Measurements from ENCODE around the gene ASTN2.

The ASTN2 gene

GRCh38 chr9:117136461-117136860, 278.4 kb downstream of the ASTN2 start:
- Histone ChIP-seq H3K9me2 (replicated peaks; ENCODE audit: insufficient read depth, low read length) (no peaks in the 10 kb centered on the region), H3K4me1 (ENCODE audit: low read length) (no peaks in the 10 kb centered on the region), H3K9me3 (replicated peaks; ENCODE audit: insufficient read depth, low read length) (no peaks in the 10 kb centered on the region), H3K4me3 (ENCODE audit: low read length) (no peak overlapping the region), H3F3A (ENCODE audit: insufficient read depth, low read length) (no peaks in the 10 kb centered on the region), H3K4me2 (ENCODE audit: low read depth, low read length) (no peak overlapping the region), H2AFZ (ENCODE audit: low read length) (no peak overlapping the region), H4K20me1 (ENCODE audit: insufficient read depth, low read length) (no peaks in the 10 kb centered on the region), H3K9ac (ENCODE audit: low read length) (no peak overlapping the region), H3K79me2 (ENCODE audit: low read length) (no peaks in the 10 kb centered on the region), H3K27me3 (replicated peaks; ENCODE audit: insufficient read depth, low read length) (no peaks in the 10 kb centered on the region), H3K27ac (ENCODE audit: low read length) (no peak overlapping the region), H3K36me3 (replicated peaks; ENCODE audit: insufficient read depth, low read length) (no peaks in the 10 kb centered on the region)
- DNase-seq: no peak
- no peak for TF ChIP-seq EZH2phosphoT487 (IDR thresholded peaks at IDR 0.05; ENCODE audit: low read length)
- no peak for TF ChIP-seq CTCF (IDR thresholded peaks at IDR 0.05; ENCODE audit: low read length)
- TF ChIP-seq EZH2 (optimal IDR thresholded peaks at IDR 0.05; ENCODE audit: low read depth, low read length): no peak

- no peak for DNase-seq
- H3K4me1 ChIP-seq (ENCODE audit: low read length): no peaks in the 10 kb centered on the region
- H2AFZ ChIP-seq (ENCODE audit: low read length): no peak overlapping the region
- no peak overlapping the region for H3K4me3 ChIP-seq (ENCODE audit: low read length)
- no peak overlapping the region for H3K27ac ChIP-seq (ENCODE audit: low read length)
- no peaks in the 10 kb centered on the region for H3K36me3 ChIP-seq (replicated peaks; ENCODE audit: insufficient read depth, low read length)
- no peaks in the 10 kb centered on the region for H3K9me3 ChIP-seq (replicated peaks; ENCODE audit: insufficient read depth, low read length)
- H3K79me2 ChIP-seq (ENCODE audit: low read length): no peaks in the 10 kb centered on the region
- no peaks in the 10 kb centered on the region for H4K20me1 ChIP-seq (ENCODE audit: insufficient read depth, low read length)
- H3K9me2 ChIP-seq (replicated peaks; ENCODE audit: insufficient read depth, low read length): no peaks in the 10 kb centered on the region
- no peaks in the 10 kb centered on the region for H3K27me3 ChIP-seq (replicated peaks; ENCODE audit: insufficient read depth, low read length)
- H3F3A ChIP-seq (ENCODE audit: insufficient read depth, low read length): no peaks in the 10 kb centered on the region
- no peak overlapping the region for H3K9ac ChIP-seq (ENCODE audit: low read length)
- TF ChIP-seq EZH2phosphoT487 (IDR thresholded peaks at IDR 0.05; ENCODE audit: low read length): no peak
- H3K4me2 ChIP-seq (ENCODE audit: low read depth, low read length): no peak overlapping the region
Measured at GRCh38 chr9:117135501-117136098, 279.3 kb downstream of the ASTN2 start.

GRCh38 chr9:117134826-117135500, 279.9 kb downstream of the ASTN2 start:
- no peak for DNase-seq
- no peaks in the 10 kb centered on the region for H3K79me2 ChIP-seq (ENCODE audit: low read length)
- no peaks in the 10 kb centered on the region for H3K9me3 ChIP-seq (replicated peaks; ENCODE audit: insufficient read depth, low read length)
- H4K20me1 ChIP-seq (ENCODE audit: insufficient read depth, low read length): no peaks in the 10 kb centered on the region
- no peaks in the 10 kb centered on the region for H3K9me2 ChIP-seq (replicated peaks; ENCODE audit: insufficient read depth, low read length)
- H3K9ac ChIP-seq (ENCODE audit: low read length): no peak overlapping the region
- TF ChIP-seq EZH2 (optimal IDR thresholded peaks at IDR 0.05; ENCODE audit: low read depth, low read length): no peak
- TF ChIP-seq CTCF (IDR thresholded peaks at IDR 0.05; ENCODE audit: low read length): no peak
- no peak for TF ChIP-seq EZH2phosphoT487 (IDR thresholded peaks at IDR 0.05; ENCODE audit: low read length)
- no peak overlapping the region for H3K4me3 ChIP-seq (ENCODE audit: low read length)
- no peak overlapping the region for H3K4me2 ChIP-seq (ENCODE audit: low read depth, low read length)
- no peak overlapping the region for H3K27ac ChIP-seq (ENCODE audit: low read length)
- no peaks in the 10 kb centered on the region for H3K4me1 ChIP-seq (ENCODE audit: low read length)
- no peaks in the 10 kb centered on the region for H3K36me3 ChIP-seq (replicated peaks; ENCODE audit: insufficient read depth, low read length)
- H2AFZ ChIP-seq (ENCODE audit: low read length): no peak overlapping the region
- H3F3A ChIP-seq (ENCODE audit: insufficient read depth, low read length): no peaks in the 10 kb centered on the region
- H3K27me3 ChIP-seq (replicated peaks; ENCODE audit: insufficient read depth, low read length): no peaks in the 10 kb centered on the region

- Histone ChIP-seq H3K4me1 (ENCODE audit: low read length) (no peaks in the 10 kb centered on the region), H3K36me3 (replicated peaks; ENCODE audit: insufficient read depth, low read length) (no peaks in the 10 kb centered on the region), H3K79me2 (ENCODE audit: low read length) (no peaks in the 10 kb centered on the region), H2AFZ (ENCODE audit: low read length) (no peak overlapping the region), H3K9me3 (replicated peaks; ENCODE audit: insufficient read depth, low read length) (no peaks in the 10 kb centered on the region), H3K27ac (ENCODE audit: low read length) (no peak overlapping the region), H3K9me2 (replicated peaks; ENCODE audit: insufficient read depth, low read length) (no peaks in the 10 kb centered on the region), H3K4me2 (ENCODE audit: low read depth, low read length) (no peak overlapping the region), H3K4me3 (ENCODE audit: low read length) (no peak overlapping the region), H3K27me3 (replicated peaks; ENCODE audit: insufficient read depth, low read length) (no peaks in the 10 kb centered on the region), H4K20me1 (ENCODE audit: insufficient read depth, low read length) (no peaks in the 10 kb centered on the region), H3F3A (ENCODE audit: insufficient read depth, low read length) (no peaks in the 10 kb centered on the region), H3K9ac (ENCODE audit: low read length) (no peak overlapping the region)
- TF ChIP-seq CTCF (IDR thresholded peaks at IDR 0.05; ENCODE audit: low read length): no peak
- no peak for TF ChIP-seq EZH2 (optimal IDR thresholded peaks at IDR 0.05; ENCODE audit: low read depth, low read length)
- no peak for TF ChIP-seq EZH2phosphoT487 (IDR thresholded peaks at IDR 0.05; ENCODE audit: low read length)
- no peak for DNase-seq
Measured at GRCh38 chr9:117126871-117127270, 288.0 kb downstream of the ASTN2 start.

All from MM.1S (cell line).